22Rv1 (cell line): Measurements from ENCODE around the gene NPC2.

ENCODE experiments used
- CTCF ChIP-seq: fragments of 450-650 bp; IDR thresholded peaks from 2 replicates; pipeline ENCODE4 v1.5.1; 2017; ENCODE audit warnings: mild to moderate bottlenecking
- ZFX ChIP-seq: fragments of 450-650 bp; IDR thresholded peaks from 2 replicates; pipeline ENCODE4 v1.6.1; 2017; ENCODE audit warnings: antibody characterized with exemption, borderline replicate concordance

- no peak for TF ChIP-seq CTCF
- TF ChIP-seq ZFX: no peak
Observed at GRCh38 chr14:74459976-74460375, 33.1 kb downstream of the NPC2 start.
